Glutamatergic neuron (in vitro differentiated cells): Measurements from ENCODE around the gene SIM1. TPM values are rescaled to one million over a fixed set of nuclear protein-coding genes. Genes with fewer than 3 reads are reported as not detected.

ENCODE experiments used
- DNase-seq: peaks from one replicate; pipeline ENCODE4 v3.0.0; 2022
- H3K27ac Mint-ChIP-seq: one replicate; pipeline ENCODE4 v1.8.0; 2020; ENCODE audit warnings: mild to moderate bottlenecking, mixed read lengths, inconsistent platforms; ENCODE audit not compliant: unreplicated experiment
- H3K27me3 Mint-ChIP-seq: one replicate; pipeline ENCODE4 v1.8.0; 2020; ENCODE audit warnings: mild to moderate bottlenecking, moderate library complexity, mixed read lengths, inconsistent platforms; ENCODE audit not compliant: unreplicated experiment
- H3K36me3 Mint-ChIP-seq: one replicate; pipeline ENCODE4 v1.8.0; 2020; ENCODE audit warnings: mild to moderate bottlenecking, mixed read lengths, inconsistent platforms; ENCODE audit not compliant: unreplicated experiment
- H3K4me1 Mint-ChIP-seq: one replicate; pipeline ENCODE4 v1.8.0; 2020; ENCODE audit warnings: mild to moderate bottlenecking, low read depth, mixed read lengths, inconsistent platforms; ENCODE audit not compliant: unreplicated experiment
- H3K4me3 Mint-ChIP-seq: one replicate; pipeline ENCODE4 v1.8.0; 2020; ENCODE audit warnings: mild to moderate bottlenecking, mixed read lengths, inconsistent platforms; ENCODE audit not compliant: unreplicated experiment
- H3K9me3 Mint-ChIP-seq: one replicate; pipeline ENCODE4 v1.8.0; 2020; ENCODE audit warnings: mild to moderate bottlenecking, moderate library complexity, mixed read lengths, inconsistent platforms; ENCODE audit not compliant: unreplicated experiment
- total RNA-seq: library from RNA; stranded (reverse); fragmentation: NEBNext Ultra II Directional; extraction: Animal tissue kit (Norgen Biotek cat#: 25700); gene quantifications from one replicate; pipeline ENCODE4 v1.2.1, GENCODE V29; 2021; ENCODE audit not compliant: unreplicated experiment
- TF ChIP-seq, protein P1 (sequence below): fragments of 200-600 bp; sonication (generic); IDR thresholded peaks from one replicate; pipeline ENCODE4 v1.5.0; 2021; ENCODE audit not compliant: partially characterized antibody, unreplicated experiment

The SIM1 gene
- total RNA-seq, 1 donor from 2014 or later = 49.8 TPM

DNA sequence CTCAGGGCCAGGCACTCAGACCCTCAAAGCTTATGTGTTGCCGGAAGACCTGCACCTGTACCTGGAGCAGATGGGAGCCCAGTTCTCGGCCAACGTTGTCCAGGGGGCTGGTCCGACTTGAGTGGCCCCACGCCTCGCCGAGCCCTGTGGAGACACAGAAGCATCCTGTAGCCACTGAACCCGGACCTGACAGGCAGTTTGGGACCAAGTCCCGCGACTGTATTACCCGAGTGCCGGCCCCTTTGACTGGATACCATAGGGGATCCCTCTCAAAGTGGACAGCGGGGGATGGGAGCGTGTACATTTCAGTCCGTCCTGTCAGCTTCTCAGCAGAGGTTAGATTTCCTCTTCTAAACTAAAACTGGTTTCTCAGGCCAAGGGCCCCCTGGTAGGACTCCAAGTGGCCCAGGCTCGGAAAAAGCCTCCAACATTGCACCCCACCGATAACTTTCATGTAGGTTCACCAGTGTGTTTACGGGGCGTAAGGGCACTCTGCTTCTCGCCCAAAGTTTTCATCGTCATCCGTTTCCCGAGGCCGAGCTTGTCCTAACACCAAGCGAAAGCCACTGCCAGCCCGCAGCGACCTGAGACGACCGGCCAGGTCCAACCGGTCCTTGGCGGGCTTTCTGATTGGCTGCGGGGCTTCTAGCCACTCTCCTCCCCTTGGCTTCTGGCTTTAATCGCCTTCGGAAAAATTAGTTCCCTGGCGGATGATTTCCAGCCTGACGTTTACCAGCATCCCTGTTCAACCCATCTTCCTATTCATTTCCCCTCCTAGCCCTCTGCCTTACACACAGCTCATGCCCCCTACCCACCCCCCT, 10.8 kb downstream of the SIM1 start:
- Mint-ChIP-seq H3K27ac (no peak overlapping the region), H3K9me3 (peaks cover 21% of the 10 kb centered on the region), H3K4me3 (peak overlapping the region; percentile 86), H3K36me3 (peaks cover 7% of the 10 kb centered on the region), H3K4me1 (peaks cover 18% of the 10 kb centered on the region), H3K27me3 (peaks cover 24% of the 10 kb centered on the region)
- DNase-seq = peak; percentile 64
- TF ChIP-seq, protein P1, sequence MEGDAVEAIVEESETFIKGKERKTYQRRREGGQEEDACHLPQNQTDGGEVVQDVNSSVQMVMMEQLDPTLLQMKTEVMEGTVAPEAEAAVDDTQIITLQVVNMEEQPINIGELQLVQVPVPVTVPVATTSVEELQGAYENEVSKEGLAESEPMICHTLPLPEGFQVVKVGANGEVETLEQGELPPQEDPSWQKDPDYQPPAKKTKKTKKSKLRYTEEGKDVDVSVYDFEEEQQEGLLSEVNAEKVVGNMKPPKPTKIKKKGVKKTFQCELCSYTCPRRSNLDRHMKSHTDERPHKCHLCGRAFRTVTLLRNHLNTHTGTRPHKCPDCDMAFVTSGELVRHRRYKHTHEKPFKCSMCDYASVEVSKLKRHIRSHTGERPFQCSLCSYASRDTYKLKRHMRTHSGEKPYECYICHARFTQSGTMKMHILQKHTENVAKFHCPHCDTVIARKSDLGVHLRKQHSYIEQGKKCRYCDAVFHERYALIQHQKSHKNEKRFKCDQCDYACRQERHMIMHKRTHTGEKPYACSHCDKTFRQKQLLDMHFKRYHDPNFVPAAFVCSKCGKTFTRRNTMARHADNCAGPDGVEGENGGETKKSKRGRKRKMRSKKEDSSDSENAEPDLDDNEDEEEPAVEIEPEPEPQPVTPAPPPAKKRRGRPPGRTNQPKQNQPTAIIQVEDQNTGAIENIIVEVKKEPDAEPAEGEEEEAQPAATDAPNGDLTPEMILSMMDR = no peak

DNA sequence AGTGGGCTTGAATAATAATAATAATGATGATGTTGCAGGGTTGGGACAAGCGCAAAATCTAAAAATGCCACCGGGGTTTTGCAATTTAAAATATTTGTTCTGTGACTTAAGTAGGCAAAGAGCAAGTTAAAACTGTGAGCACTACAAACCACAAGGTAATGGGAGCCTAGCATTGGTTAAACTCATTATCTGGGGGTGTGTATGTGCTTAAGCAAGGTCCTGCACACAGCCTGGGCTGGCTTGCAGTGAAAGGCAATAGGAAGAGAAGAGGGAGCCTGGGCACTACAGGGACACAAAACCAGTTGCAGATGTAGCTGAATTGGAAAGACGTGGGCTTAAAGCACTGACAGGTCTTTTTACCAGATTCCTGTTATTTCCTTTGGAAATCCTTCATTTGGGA, 11.7 kb downstream of the SIM1 start:
- no peak overlapping the region for H3K27ac Mint-ChIP-seq
- TF ChIP-seq, protein P1 = no peak
- peaks cover 18% of the 10 kb centered on the region for H3K9me3 Mint-ChIP-seq
- peaks cover 7% of the 10 kb centered on the region for H3K36me3 Mint-ChIP-seq
- H3K27me3 Mint-ChIP-seq = peaks cover 19% of the 10 kb centered on the region
- DNase-seq = no peak
- no peak overlapping the region for H3K4me3 Mint-ChIP-seq
- H3K4me1 Mint-ChIP-seq = peaks cover 13% of the 10 kb centered on the region

DNA sequence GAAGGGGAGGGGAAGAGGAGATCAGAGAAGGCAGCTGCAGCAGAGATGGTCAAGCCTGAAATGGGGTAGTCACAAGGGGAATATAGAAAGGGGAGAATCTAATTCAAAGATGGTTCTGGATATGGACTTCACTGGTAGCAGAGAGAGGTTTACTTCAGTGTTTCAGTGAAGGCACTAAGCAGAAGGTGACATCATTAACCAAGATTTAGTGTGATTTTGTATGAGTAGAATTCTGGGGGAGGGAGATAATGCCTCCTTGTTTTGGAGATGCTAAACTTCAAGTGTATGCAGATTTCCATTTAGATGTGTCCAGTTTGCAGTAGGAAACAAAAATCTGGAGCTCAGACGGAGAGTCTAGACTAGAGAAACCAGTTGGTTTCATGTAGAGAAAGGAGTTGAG, 13.1 kb downstream of the SIM1 start:
- Mint-ChIP-seq H3K4me1 (peaks cover 15% of the 10 kb centered on the region), H3K27me3 (peaks cover 12% of the 10 kb centered on the region), H3K9me3 (peaks cover 17% of the 10 kb centered on the region), H3K4me3 (no peak overlapping the region), H3K27ac (no peak overlapping the region), H3K36me3 (peaks cover 7% of the 10 kb centered on the region)
- TF ChIP-seq, protein P1 = no peak
- no peak for DNase-seq

DNA sequence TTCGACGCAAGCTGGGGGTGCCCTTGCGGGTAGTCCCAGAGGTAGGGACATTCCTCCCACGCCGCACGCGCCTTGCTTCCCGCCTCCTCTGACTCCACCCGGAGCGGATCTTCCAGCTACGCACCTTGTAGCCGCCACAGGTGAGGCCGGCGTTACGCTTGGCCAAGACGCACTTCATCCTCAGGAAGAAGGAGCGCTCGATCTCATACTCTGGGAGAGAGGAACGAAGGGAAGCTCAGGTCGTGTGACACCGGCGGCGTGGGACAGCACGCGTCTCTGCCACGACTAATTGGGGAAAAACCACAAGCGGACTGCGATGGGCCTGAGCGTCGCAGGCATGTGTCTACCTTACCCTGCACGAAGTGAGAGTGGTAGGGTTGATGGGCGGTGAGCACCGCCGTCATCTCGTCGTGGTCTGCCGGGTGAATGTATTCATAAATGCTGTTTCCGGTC, 15.5 kb downstream of the SIM1 start:
- H3K27ac Mint-ChIP-seq = no peak overlapping the region
- H3K4me3 Mint-ChIP-seq = no peak overlapping the region
- TF ChIP-seq, protein P1 = no peak
- DNase-seq = no peak
- peaks cover 2% of the 10 kb centered on the region for H3K27me3 Mint-ChIP-seq
- peaks cover 7% of the 10 kb centered on the region for H3K36me3 Mint-ChIP-seq
- H3K9me3 Mint-ChIP-seq = peaks cover 9% of the 10 kb centered on the region
- H3K4me1 Mint-ChIP-seq = peaks cover 19% of the 10 kb centered on the region
